GM12874 (cell line): ENCODE data around the gene C19orf44.

ENCODE experiments used
- CTCF ChIP-seq: IDR thresholded peaks from 2 replicates; pipeline ENCODE4 v1.5.1; 2011; ENCODE audit warnings: low read depth, mild to moderate bottlenecking, control low read depth, low read length, moderate library complexity; ENCODE audit not compliant: insufficient read depth

The C19orf44 gene

GRCh38 chr19:16495982-16496612, at the start of gene C19orf44, which contains the start of gene CALR3:
Gene C19orf44 (plus strand): TSS chr19:16496394. CDS start chr19:16500793, 4,399 bp downstream.
Gene CALR3 (minus strand): TSS chr19:16496167. CDS start chr19:16496129, 38 bp downstream.
- no peak for TF ChIP-seq CTCF

- no peak for TF ChIP-seq CTCF
Observed at GRCh38 chr19:16446724-16447368, 49.3 kb upstream of the C19orf44 start.

GRCh38 chr19:16449330-16449961, 46.7 kb upstream of the C19orf44 start:
- TF ChIP-seq CTCF: no peak

GRCh38 chr19:16452325-16452724, 43.9 kb upstream of the C19orf44 start:
- TF ChIP-seq CTCF: no peak

GRCh38 chr19:16454351-16454918, 41.8 kb upstream of the C19orf44 start:
- TF ChIP-seq CTCF: no peak

GRCh38 chr19:16455489-16455888, 40.7 kb upstream of the C19orf44 start:
- no peak for TF ChIP-seq CTCF

- no peak for TF ChIP-seq CTCF
Observed at GRCh38 chr19:16456652-16457194, 39.5 kb upstream of the C19orf44 start.
